DMS53 (cell line): ENCODE results near the gene FSTL4.
A peak's percentile ranks its signal among the peaks of the same experiment; 100 is the strongest.

Experiments
- DNase-seq: peaks from one replicate; lab custom pipeline; 2025; lab: John Stamatoyannopoulos, UW

Gene FSTL4

DNA sequence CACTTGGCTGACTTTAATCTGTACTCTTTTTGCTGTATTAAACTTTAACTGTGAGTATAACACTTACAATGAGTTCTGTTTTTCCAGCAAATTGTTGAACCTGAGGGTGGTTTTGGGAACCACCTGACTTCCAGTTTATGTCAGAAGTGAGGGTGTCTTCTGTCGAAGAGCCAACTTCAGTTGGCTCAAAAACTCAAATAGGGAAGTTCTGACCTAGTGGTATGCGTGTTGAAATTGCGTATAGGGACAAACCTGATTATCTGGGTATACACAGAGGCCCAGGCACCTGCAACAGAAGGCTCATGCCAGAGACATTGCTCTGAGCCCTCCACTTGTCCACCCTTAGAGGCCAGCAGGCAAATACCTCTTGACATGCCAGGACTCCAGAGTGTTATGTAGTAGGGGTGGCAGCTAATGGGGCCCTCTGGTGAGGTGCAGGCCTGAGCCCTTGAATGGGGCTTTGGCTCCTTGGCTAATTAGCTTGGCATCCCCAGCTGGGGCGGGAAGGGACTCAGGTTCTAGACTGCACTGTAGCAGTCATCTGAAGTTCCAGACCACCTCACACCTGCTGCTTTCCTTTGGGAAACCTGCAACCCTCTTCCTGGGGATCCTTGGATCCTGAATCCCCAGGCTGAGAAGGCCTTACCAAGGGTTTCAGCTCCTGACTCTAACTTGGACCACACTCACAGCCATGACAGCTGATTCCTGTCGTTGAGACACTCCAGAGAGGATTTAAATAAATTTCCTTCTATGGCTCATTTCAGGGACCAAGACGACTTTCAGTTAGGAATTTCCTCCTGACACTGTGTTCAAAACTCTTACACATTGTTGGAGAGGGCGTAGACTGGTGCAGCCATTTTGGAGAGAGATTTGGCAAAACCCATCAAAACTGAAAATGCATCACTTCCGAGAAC is 370.9 kb downstream of the FSTL4 start:
- peak; percentile 36 for DNase-seq

DNA sequence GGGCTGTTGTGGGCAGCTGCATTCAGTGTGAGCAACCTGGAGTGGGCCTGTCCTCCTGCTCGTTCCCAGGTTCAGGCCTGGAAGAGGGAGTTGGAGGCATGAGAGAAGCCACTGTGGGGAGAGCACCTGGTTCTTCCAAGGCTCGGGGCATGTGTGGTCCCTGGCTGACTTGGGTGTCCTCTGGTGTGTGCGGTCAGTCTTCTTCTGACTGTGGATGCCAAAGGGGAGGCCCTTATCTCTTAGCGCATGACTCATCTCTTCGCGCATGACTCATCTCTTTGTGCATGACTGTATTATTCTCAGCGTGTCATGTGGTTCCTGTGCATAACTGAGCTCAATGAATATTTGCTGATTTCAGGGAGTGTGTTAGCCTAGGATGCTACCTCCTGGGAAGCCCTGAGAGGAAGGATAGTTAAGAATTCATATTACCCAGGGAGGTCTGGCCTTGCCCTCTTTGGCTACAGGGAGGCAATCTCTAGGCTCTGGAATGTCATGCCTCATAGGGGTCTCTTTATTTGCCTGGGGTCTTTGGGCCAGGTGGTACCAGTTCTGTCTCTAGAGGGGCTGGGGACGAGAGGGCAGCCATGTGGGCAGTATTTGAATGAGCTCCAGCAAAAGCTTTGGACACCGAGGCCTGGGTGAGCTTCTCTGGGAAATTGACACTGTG is 371.8 kb downstream of the FSTL4 start:
- peak; percentile 98 for DNase-seq

DNA sequence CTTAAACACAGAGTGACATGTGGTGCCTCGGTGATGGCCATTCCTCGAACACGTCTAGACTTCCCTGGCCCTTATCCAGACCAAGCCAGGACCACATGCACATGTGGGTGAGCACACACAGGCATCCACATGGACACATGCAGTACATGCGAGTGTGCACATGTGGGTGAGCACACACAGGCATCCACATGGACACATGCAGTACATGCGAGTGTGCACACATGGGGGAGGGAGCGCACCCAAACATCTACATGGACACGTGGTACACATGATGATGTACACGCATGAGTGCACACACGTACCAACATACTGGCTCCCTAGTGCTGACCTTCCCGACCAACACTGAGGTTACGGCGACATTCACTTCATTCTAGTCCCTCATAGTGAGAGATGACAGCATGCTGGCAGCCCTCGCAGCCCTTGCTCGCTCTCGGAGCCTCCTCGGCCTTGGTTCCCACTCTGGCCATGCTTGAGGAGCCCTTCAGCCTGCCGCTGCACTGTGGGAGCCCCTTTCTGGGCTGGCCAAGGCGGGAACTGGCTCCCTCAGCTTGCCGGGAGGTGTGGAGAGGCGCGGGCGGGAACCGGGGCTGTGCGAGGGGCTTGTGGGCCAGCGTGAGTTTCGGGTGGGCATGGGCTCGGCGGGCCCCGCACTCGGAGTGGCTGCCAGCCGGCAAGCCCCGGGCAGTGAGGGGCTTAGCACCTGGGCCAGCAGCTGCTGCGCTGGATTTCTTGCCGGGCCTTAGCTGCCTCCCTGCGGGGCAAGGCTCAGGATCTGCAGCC is 373.7 kb downstream of the FSTL4 start:
- DNase-seq: no peak

DNA sequence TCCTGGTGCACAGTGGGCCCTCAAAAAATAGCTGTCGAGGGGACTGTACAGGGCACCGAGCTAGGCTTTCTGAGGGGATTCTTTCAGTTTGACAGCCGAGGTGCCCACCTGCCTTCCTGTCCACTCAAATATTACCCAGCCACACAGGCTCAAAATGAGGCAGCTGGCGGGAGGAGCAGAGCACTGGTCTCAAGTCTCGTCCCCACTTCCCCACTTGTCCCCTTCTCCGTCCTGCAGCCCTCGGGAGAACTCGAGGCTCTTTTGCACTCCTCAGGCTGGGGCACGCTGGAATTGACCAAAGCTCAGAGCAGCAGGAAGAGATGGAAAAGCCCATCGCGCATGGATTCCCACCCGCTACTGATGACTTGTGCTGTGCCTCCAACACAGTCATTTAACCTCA is 375.4 kb downstream of the FSTL4 start:
- no peak for DNase-seq

DNA sequence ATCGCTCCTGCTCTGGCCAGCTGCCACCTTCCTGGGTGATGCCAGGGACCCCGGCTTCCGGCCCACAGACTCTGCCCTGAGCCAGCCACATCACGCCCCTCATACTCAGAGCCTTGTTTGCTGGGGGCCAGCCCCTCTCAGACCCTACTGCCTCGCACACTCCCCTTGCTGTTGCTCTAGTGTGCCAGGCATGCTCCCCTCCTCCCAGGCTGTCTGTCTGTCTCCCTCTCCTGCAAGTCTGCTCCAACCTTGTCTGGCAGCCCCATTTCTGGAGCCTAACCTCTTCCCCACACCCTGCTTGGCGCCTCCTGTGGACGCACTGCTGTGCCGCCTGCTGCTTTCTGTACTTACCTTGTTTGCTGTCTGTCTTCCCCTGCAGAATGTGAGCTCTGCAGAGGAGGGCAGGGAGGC is 375.8 kb downstream of the FSTL4 start:
- no peak for DNase-seq

DNA sequence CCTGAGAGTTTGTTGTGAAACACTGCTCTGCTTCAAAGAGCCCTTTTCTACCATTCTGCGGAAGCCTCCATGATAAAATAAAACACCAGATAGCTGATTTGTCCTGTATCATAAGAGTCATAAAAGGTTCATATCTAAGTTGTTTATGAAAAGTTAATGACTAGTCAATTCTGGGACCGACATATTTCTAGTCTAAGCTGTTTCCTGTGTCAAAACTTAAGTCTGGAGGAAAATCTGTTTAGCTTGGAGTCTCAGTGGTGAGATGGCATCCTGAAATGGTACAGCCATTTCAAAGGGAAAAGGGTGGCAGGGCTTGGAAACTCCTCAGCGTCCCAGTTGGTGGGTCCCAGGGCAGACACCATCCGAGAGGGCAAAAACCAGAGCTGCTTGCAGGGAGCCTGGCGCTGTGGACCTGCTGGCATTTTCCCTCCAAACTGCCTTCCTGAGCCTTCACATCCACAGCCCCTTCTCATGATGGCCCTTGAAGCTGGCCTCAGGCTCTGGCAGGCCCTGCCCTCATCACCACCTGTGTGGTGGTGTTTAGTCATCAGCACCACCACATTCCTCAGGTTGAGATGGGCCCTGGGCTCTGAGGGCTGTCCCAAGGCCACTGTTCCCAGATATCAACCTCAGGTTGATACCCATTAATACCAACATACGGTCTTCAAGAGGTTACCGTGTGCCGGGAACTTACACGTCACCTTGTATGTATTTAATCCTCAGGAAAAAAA is 376.5 kb downstream of the FSTL4 start:
- DNase-seq: no peak

DNA sequence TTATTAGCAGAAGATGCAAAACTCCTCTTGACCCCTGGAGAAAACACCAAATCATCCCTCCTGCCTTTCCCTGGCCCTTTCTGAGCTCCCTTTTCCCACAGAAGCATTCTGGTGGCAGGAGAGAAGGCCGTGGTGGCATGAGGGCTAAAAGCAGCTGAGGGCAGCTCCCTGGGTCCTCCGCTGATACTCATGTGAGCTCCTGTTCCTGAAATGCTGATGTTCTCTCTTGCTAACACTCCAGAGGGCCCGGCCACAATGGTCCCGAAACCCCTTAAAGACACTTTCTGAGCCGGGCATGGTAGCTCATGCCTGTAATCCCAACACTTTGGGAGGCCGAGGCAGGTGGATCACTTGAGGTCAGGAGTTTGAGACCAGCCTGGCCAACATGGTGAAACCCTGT is 377.4 kb downstream of the FSTL4 start:
- DNase-seq: no peak

DNA sequence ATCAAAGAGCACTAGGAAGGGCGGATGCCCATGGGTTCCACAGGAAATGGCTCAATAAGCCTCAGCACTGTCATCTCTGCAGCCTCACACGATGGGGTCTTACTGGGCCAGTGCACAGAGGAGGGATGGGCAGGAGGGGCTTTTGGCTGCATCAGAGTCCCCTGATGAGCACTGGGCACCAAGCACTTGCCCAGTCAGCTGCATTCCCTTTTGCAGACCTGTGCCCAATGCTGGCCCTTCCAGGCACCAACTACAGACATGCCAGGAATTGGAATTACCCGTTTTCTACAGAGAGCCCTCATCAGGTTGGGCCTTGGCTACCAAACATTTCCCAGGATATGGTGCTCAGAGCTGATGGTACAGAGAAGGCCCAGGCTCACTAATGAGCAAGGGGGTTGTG is 378.1 kb downstream of the FSTL4 start:
- DNase-seq: no peak

DNA sequence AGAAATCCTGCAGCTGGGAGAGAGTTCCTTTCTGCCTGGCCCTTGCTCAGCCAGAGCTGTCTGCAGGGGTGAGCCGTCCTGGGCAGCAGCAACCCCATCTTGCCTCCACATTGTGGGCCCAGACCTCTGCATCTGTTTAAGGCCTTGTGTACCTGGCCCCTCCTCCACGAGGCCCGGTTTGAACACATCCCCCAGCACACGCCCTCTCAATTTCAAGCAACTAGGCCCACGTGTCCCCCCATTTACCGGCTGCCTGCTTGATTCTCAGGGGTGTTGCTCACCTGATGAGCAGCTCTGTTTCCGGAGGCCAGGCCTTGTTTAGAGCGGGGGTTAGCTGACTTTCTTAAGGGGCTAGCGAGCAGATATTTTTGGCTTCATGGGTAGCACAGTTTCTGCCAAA is 378.7 kb downstream of the FSTL4 start:
- DNase-seq: no peak

DNA sequence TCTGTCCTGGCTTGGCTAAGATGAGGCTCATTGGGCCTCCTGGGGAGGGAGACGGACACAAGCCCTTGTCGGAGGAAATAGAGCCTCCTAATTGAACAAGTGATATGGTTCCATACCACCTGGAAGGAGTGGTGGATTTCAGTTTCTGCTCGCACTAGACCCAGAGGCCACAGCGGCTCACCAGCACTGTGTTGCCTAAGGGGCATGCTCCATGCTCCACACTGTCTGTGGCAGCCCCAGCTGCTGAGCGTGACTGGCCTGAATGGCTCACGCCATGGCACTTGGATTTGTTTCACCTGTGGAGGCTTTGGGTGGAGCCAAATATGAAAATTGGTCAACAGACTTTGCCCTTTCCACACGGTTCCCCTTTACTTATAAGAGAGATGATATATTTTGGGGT is 379.4 kb downstream of the FSTL4 start:
- no peak for DNase-seq

DNA sequence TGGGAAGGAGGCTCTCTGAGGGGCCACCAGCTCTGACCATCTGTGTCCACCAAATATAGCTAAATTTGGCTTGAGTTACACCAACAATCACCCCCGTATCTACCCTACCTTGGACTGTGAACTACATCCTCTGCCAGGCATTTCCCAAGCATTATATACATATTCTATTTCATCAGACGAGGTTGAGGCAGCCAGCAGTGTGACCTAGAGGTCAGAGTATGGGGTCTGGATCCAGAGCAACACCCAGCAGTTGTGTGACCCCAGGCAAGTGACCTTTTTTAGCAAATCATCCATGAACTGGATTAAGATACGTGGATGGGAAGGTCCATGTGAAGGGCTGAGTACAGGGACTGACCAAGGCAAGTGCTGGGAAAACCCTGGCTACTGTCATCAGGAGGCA is 379.9 kb downstream of the FSTL4 start:
- no peak for DNase-seq

DNA sequence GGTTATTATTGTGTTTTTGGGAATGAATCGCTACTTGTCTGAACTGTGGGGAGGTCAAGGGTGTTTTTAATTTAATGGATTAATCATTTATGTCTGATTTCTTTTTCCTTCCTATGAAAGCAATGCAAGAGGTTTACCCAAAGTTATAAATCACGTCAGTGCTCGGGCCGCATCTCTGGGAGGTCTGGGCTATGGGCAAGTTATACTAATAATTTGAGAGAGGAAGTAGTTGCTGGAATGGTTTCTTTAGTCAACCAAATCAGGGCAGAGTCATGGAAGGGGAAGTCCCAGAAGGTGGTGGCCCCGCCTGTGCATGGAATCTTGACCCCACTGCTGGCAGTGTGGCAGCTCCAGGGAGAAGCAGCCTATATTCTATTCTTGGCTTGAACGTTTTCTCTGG is 380.3 kb downstream of the FSTL4 start:
- DNase-seq: no peak

DNA sequence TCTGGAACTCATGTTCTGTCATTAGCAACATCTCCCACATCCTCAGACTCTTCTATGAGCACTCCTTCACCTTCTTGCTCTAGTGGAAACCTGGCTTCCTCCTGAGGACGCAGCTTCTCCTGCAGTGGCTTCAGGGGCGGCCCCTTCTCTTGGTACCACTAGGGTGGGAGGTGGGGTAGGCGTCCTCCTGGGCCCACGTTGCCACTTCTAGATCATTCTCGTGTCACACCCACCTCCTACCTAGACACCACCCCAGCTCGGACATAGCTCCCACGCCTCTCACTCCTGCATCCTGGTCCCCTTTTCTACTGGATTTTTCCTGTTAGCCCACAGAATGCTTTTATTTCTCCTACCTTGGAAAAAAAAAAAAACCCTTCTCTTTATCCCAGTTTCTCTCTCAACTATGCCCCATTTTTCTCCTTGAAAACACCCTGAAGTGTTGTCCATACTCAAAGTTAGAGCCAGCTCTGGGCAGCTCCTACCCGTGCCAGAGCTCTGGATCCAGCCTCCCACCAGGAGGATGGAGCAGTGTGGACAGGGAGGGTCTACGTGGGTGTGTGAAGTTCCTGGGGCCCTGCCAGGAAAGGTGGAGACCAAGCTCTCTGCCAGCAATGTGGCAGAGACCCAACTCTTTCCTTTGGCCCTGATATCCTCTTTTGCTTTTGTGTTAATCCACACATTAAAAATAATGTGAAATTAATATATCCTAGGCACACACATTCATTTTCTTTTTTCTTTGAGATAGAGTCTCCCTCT is 381.3 kb downstream of the FSTL4 start:
- no peak for DNase-seq

DNA sequence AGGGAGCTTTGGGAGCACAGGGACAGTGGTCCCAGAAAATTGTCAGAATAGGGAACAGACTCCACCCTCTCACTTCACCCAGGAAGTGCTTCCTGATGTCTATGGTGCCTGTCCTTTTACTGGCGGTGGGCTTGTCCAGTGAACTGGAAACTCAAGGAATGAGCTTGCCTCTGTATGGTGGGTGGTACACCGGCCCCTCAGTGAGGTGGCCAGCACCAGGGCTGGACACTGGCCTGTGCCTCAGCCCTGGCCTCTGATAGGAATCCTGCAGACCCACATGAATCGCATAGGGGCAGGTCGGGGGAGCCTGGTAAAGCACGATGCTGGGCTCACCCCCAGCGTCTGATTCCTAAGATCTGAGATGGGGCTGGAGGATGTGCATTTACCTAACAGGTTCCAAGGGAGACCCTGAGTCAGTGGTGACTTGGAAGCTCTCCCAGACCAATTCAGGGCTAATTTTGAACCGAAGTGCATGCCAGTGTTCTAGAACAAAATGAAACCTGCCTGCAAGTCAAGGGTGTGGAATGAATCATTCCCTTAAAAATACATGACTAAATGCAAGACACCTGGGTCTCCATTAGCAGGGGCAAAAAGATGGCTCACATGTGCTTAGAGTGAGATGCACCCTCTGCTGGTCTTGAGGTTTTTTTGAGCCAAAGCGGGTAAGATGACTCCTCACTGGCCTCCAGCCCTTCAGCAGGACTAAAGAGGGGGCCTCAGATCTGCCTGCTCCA is 382.2 kb downstream of the FSTL4 start:
- DNase-seq: no peak

DNA sequence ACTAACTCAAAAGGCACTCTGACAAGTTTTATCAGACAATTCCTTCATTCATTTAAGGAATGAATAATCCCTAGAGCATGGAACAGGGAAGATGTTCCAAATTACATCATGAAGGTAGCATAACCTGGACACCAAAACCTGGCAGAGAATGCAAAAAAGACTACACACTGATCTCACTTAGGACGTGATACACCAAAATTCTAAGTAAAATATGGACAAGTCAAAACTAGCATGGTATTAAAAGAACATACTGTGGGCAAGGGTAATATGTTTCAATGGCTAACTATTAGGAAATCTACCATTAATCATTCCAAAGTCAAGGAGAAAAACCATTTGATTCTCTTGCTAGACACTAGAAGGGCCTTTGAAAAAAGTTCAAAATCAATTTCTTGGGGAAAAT is 384.0 kb downstream of the FSTL4 start:
- DNase-seq: no peak

DNA sequence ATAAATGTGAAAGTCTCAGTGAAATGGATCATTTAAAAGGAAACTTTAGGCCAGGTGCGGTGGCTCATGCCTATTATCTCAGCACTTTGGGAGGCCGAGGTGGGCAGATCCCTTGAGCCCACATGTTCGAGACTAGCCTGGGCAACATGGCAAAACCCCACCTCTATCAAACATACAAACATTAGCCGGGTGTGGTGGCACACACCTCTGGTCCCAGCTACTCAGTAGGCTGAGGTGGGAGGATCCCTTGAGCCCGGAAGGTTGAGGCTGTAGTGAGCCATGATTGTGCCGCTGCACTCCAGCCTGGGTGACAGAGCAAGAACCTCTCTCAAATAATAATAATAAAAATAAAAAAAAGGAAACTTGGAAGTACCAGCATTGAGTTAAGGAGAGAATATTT is 384.4 kb downstream of the FSTL4 start:
- DNase-seq: no peak

DNA sequence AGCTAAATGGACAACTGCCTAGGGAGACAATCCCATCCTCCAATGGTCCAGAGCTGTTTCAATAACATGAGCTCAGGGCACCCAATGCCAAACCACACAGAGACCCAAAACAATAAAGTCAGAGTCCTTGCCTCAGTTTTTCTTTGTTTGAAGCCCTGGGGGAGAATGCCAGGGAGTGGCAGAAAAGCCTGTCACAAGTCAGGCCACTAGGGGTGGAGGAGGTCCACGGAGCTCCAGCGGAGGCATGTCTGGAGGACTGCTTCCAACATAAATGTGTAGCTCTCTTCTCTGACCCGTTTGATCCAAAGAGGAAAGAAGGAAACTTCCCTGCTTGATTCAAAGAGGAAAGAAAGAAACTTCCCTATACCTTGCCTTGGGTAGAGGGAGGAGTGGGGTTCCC is 385.3 kb downstream of the FSTL4 start:
- no peak for DNase-seq

DNA sequence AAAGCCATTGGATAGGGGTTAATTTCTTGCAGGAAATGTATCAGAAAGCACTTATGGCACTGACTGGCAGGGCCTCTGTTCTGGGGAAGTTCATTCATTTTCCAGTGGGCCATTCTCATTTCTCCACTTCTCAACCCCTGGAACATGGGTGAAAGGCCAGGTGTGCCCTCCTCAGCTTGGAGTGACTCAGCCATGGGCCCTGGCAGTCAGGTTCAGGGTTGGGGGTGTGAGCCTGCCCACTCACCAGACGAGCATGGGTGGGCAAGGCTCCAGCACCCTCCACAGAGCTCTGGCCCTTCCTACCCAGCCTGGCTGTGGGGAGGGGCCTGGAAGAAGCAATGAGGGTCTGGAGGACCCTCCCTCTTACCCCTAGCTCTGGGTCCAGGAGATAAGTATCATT is 386.2 kb downstream of the FSTL4 start:
- DNase-seq: peak; percentile 59

DNA sequence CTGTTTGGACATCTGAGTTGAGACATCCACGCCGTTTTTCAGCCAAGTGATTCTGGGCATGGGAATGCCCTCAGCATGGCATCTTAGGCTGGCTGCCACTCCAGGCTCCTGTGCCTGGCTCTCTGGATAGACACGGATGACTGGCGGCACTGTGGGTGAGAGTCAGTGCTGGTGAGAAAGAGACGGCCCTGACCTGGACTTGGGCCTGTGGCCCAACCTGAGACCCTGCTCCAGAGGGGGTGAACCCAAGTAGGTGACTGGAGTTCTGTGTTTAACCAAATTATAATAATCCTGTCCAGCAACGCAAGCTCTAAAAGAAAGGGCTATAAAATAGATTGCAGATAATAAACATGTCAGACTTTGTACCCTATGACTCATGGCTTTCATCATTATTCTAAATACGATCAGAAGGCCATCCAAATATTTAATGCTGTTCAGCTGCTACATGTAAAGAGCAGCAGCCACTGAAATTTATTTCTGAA is 386.6 kb downstream of the FSTL4 start:
- DNase-seq: peak; percentile 68

DNA sequence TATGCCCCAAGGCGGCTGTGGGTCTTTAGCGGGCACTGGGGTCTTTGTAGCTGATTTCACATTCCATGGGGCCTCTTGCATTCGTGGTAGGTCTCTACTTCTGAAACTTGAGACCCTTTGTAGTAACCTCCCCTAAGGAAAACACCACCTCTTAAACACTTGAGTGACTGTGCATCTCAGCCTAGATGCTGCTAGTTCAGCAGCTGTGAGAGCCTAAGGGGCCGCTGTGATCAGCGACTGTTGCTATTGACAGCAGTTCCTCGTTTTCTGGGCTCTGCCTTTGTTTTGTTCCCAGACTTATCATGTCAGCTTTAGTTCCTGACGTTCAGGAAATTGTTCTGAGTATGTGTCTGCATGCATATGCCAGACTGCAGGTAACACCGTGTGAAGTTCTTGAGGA is 389.4 kb downstream of the FSTL4 start:
- DNase-seq: no peak

DNA sequence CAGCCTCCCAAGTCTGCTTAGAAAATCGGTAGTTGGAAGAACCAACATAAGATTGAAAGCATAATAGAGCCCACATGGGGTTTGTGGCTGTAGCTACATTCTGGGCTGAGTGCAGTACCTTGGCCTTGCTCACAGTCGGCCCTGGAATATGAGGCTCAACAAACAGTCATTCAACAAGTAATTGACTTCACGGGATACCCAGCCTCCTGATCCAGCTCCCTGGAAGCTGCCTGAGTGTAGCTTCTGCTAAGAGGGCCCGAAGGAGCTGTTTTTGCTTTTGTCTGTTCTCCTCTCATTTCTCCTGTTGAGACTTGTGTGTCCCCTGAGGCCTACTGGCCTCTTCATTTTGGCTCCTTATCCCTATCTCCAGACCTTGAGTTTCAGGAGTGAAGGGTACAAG is 389.8 kb downstream of the FSTL4 start:
- DNase-seq: no peak
